PC-9 (cell line): Measurements from ENCODE around the gene CSNK1D. TPM values are rescaled to one million over a fixed set of nuclear protein-coding genes. Genes with fewer than 3 reads are reported as not detected.

ENCODE experiments used
- BruUV-seq: library from RNA; stranded (reverse); fragments of 400-500 nt; replicated peaks from 2 replicates; lab custom pipeline; 2021; lab: Mats Ljungman, UMichigan
- CTCF ChIA-PET: fragments of 300-600 bp; sonication (Branson Sonifier 250); formaldehyde crosslinking; loops from one replicate; lab custom pipeline; 2022; ENCODE audit warnings: antibody characterized with exemption; lab: Charles Lee
- POLR2A ChIA-PET: fragments of 300-600 bp; sonication (Branson Sonifier 250); formaldehyde crosslinking; loops from one replicate; lab custom pipeline; 2022; ENCODE audit warnings: antibody characterized with exemption; ENCODE audit not compliant: unreplicated experiment; lab: Charles Lee
- DNase-seq, 2 experiments: peaks; one replicate each; pipeline versions ENCODE4 v3.0.0 to v3.0.0-alpha.2; 2015 to 2022; ENCODE audit warnings: mixed read lengths in 1 of 2
- H2AFZ ChIP-seq: fragments of 200-600 bp; sonication (generic); 2 replicates; pipeline ENCODE4 v1.8.1; 2017; ENCODE audit warnings: antibody characterized with exemption
- H3F3A ChIP-seq: fragments of 200-600 bp; sonication (generic); 2 replicates; pipeline ENCODE4 v1.8.1; 2017; ENCODE audit warnings: antibody characterized with exemption, mild to moderate bottlenecking, low read depth; ENCODE audit not compliant: insufficient read depth
- H3K27ac ChIP-seq: fragments of 200-600 bp; sonication (generic); 2 replicates; pipeline ENCODE4 v1.6.1; 2016; ENCODE audit warnings: mixed run types
- H3K27me3 ChIP-seq: fragments of 200-600 bp; sonication (generic); 2 replicates; pipeline ENCODE4 v1.6.1; 2016; ENCODE audit warnings: low read depth, mixed run types; ENCODE audit not compliant: insufficient read depth
- H3K36me3 ChIP-seq: fragments of 200-600 bp; sonication (generic); 2 replicates; pipeline ENCODE4 v1.6.1; 2016; ENCODE audit warnings: low read depth, mixed run types
- H3K4me1 ChIP-seq: fragments of 200-600 bp; sonication (generic); replicated peaks from 2 replicates; pipeline ENCODE4 v1.6.1; 2016; ENCODE audit warnings: mixed run types; ENCODE audit not compliant: insufficient read depth
- H3K4me2 ChIP-seq: fragments of 200-600 bp; sonication (generic); 2 replicates; pipeline ENCODE4 v1.6.1; 2017; ENCODE audit warnings: mixed run types
- H3K4me3 ChIP-seq: fragments of 200-600 bp; sonication (generic); 2 replicates; pipeline ENCODE4 v1.6.1; 2016; ENCODE audit warnings: mixed run types
- H3K79me2 ChIP-seq: fragments of 200-600 bp; sonication (generic); 2 replicates; pipeline ENCODE4 v1.6.1; 2017; ENCODE audit warnings: low read depth, mixed run types
- H3K9me2 ChIP-seq: fragments of 200-600 bp; sonication (generic); 2 replicates; pipeline ENCODE4 v1.8.1; 2017; ENCODE audit warnings: mild to moderate bottlenecking; ENCODE audit not compliant: insufficient read depth
- H3K9me3 ChIP-seq: fragments of 200-600 bp; sonication (generic); 2 replicates; pipeline ENCODE4 v1.8.1; 2016; ENCODE audit warnings: low read depth; ENCODE audit not compliant: insufficient read depth
- H4K20me1 ChIP-seq: fragments of 200-600 bp; sonication (generic); 2 replicates; pipeline ENCODE4 v1.8.1; 2017; ENCODE audit not compliant: insufficient read depth
- CTCF ChIP-seq: fragments of 200-600 bp; sonication (generic); conservative IDR thresholded peaks from 2 replicates; pipeline ENCODE4 v1.6.1; 2017; ENCODE audit warnings: mixed run types, antibody characterized with exemption, mild to moderate bottlenecking, moderate library complexity
- EZH2 ChIP-seq: fragments of 200-600 bp; sonication (generic); IDR thresholded peaks from 2 replicates; pipeline ENCODE4 v1.8.0; 2017; ENCODE audit warnings: antibody characterized with exemption, low read depth
- intact Hi-C: fragments of 100-400 bp; cut with micrococcal nuclease; formaldehyde crosslinking; loops from one replicate; pipeline ENCODE4 v1.10.0; 2022; ENCODE audit not compliant: unreplicated experiment
- total RNA-seq: library from RNA; stranded (reverse); gene quantifications from 2 replicates; pipeline ENCODE4 v1.2.3, GENCODE V29; 2021

Gene CSNK1D
- total RNA-seq, 1 experiment from 2014 or later = 181 TPM

DNA sequence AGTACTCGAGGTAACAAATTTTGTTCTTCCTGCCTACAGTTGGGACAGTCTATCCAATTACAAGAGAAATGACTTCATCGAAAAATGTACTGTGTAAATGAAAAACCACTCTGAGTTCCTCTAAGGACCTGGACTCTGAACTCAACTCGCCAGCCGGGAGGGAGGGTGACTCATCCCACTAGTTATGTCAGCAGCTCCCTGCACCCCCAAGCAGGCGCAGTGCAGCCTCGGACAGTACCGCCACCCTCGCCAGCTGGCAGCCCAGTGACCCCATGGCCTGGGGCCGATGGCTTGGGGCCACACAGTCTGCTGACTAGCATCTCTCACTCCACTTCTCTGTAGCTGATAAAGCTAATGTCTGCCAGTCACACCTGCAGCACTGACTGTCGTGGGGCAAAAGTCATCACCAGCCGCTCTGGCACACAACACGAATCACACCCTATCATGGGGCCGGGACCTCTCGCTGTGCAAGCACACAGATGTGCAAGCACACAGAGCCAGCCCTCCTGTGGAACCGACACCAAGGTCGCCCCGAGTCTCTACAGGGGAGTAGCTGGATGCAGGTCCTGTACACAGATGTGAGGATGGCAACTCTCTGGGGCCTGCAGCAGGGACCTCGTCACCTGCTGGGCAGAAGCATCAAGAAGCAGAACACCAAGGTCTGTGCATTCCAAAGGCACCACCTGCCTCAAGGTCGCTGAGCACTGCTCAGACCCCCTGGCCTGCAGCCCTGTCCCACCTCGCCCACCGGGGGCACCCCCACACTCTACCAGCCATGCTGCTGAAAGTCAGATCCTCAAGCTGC, 5.7 kb downstream of the CSNK1D start:
- no peak overlapping the region for H2AFZ ChIP-seq
- H3K79me2 ChIP-seq = peaks cover 98% of the 10 kb centered on the region
- intact Hi-C loops = loop anchor here (2.0 kb wide), 1 partner anchor 29 kb away; no protein-coding TSS in a partner anchor
- ChIA-PET POLR2A (interaction anchor here (0.6 to 0.7 kb wide), 2 partner anchors 29 to 252 kb away, joined by 3 to 6 read pairs; partner anchors contain the start of gene FOXK2), CTCF (interaction anchor here (0.6 to 1.0 kb wide), 3 partner anchors 30 to 355 kb away, joined by 3 to 4 read pairs (median 3); no protein-coding TSS in a partner anchor)
- DNase-seq = peak; percentile 76 to 87
- H3K4me1 ChIP-seq = peaks cover 41% of the 10 kb centered on the region
- no peaks in the 10 kb centered on the region for H3K9me2 ChIP-seq
- H4K20me1 ChIP-seq = peaks cover 95% of the 10 kb centered on the region
- H3F3A ChIP-seq = peaks cover 49% of the 10 kb centered on the region
- H3K4me2 ChIP-seq = peak overlapping the region; percentile 55
- H3K27me3 ChIP-seq = no peaks in the 10 kb centered on the region
- H3K27ac ChIP-seq = peak overlapping the region; percentile 42; the same call in 1 of the 2 replicates
- H3K9me3 ChIP-seq = no peaks in the 10 kb centered on the region
- peaks cover 33% of the 10 kb centered on the region for H3K36me3 ChIP-seq
- no TSS peak for BruUV-seq
- TF ChIP-seq CTCF (no peak), EZH2 (no peak)
- H3K4me3 ChIP-seq = peak overlapping the region; percentile 17; the same call in 1 of the 2 replicates

DNA sequence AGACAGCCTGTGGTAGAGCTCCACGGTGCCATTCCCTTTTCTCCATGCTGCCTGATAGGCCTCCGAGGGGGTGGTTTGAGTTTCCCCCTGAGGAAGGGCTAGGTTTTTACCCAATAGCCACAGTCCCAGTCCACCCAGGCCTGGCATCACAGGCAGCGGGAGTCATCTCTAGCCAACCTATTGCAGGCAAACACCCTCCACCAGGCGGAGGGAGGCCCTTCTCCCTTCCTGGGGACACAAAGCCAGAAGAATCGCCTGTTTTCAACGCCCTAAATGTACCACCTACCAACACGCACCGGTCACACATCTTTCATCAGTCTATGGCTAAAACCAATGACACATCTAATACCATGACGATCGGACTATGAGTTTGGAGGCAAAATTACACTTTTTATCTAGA, 7.4 kb downstream of the CSNK1D start:
- H3K9me3 ChIP-seq = no peaks in the 10 kb centered on the region
- TF ChIP-seq EZH2 (no peak), CTCF (no peak)
- no peak overlapping the region for H3K27ac ChIP-seq
- no peak overlapping the region for H3K4me3 ChIP-seq
- H3K9me2 ChIP-seq = no peaks in the 10 kb centered on the region
- peaks cover 98% of the 10 kb centered on the region for H3K79me2 ChIP-seq
- H3K36me3 ChIP-seq = peaks cover 33% of the 10 kb centered on the region
- no peaks in the 10 kb centered on the region for H3K27me3 ChIP-seq
- H2AFZ ChIP-seq = no peak overlapping the region
- H3K4me2 ChIP-seq = no peak overlapping the region
- no peak for DNase-seq
- ChIA-PET POLR2A (no interaction called here), CTCF (no interaction called here)
- intact Hi-C loops = loop anchor here (2.0 kb wide), 1 partner anchor 31 kb away; no protein-coding TSS in a partner anchor
- no TSS peak for BruUV-seq
- H3F3A ChIP-seq = peaks cover 48% of the 10 kb centered on the region
- H4K20me1 ChIP-seq = peaks cover 94% of the 10 kb centered on the region
- H3K4me1 ChIP-seq = peaks cover 28% of the 10 kb centered on the region

DNA sequence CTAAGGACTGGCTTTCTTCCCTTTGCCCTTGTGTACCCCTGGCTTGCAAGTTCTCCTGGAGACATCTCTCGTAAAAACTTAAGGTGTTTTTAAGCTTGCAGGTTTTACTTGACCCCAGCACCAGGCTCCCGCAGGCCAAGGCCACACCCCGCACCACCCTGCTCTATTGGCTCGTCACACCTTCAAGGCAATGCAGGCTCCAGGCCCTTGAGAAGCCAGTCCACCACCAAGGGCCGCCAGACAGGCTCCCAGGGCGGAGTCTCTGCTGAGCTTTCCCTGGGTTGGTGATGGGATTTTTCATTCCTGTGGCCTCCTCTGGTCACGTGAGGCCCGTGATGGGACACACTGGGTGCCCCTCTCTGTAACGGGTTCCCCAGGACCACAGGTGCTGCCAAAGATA, 9.9 kb downstream of the CSNK1D start:
- Histone ChIP-seq H3K27ac (no peak overlapping the region), H3F3A (peaks cover 45% of the 10 kb centered on the region), H3K9me3 (no peaks in the 10 kb centered on the region), H2AFZ (no peak overlapping the region), H3K27me3 (no peaks in the 10 kb centered on the region), H3K4me3 (no peak overlapping the region), H3K4me1 (peaks cover 16% of the 10 kb centered on the region), H4K20me1 (peaks cover 84% of the 10 kb centered on the region), H3K79me2 (peaks cover 98% of the 10 kb centered on the region), H3K36me3 (peaks cover 36% of the 10 kb centered on the region), H3K4me2 (no peak overlapping the region), H3K9me2 (no peaks in the 10 kb centered on the region)
- BruUV-seq = no TSS peak
- POLR2A ChIA-PET = interaction anchor here (0.7 to 0.8 kb wide), 2 partner anchors 25 to 32 kb away, joined by 4 read pairs; no protein-coding TSS in a partner anchor
- intact Hi-C loops = no loop called here
- no peak for TF ChIP-seq EZH2
- no peak for TF ChIP-seq CTCF
- CTCF ChIA-PET = no interaction called here
- DNase-seq = no peak
